WTC11 (cell line): ENCODE results near the gene THUMPD1. TPM values are rescaled to one million over a fixed set of nuclear protein-coding genes. Genes with fewer than 3 reads are reported as not detected.

ENCODE experiments used
- ATAC-seq: fragments of 200-7000 bp; cut with Tn5 transposase; 2 replicates; pipeline ENCODE4 v1.10.0; 2021; ENCODE audit warnings: mild to moderate bottlenecking, moderate library complexity
- CTCF ChIA-PET: fragments of 300-600 bp; sonication (Branson Sonifier 250); formaldehyde crosslinking; loops from one replicate; lab custom pipeline; 2021; ENCODE audit warnings: antibody characterized with exemption; lab: Charles Lee
- POLR2A ChIA-PET: fragments of 350-600 bp; sonication (Branson Sonifier 250); formaldehyde crosslinking; loops from one replicate; lab custom pipeline; 2021; ENCODE audit warnings: antibody characterized with exemption; lab: Charles Lee
- DNase-seq: peaks from one replicate; pipeline ENCODE4 v3.0.0; 2021; ENCODE audit warnings: low spot score
- H3K27ac Mint-ChIP-seq: 2 replicates; pipeline ENCODE4 v1.8.0; 2021; ENCODE audit warnings: mixed read lengths
- H3K27me3 Mint-ChIP-seq: 2 replicates; pipeline ENCODE4 v1.8.0; 2021; ENCODE audit warnings: low read depth, mild to moderate bottlenecking, moderate library complexity, mixed read lengths
- H3K36me3 Mint-ChIP-seq: 2 replicates; pipeline ENCODE4 v1.8.0; 2021; ENCODE audit warnings: mixed read lengths
- H3K4me1 Mint-ChIP-seq: 2 replicates; pipeline ENCODE4 v1.8.0; 2022; ENCODE audit warnings: mixed read lengths
- H3K4me3 Mint-ChIP-seq: 2 replicates; pipeline ENCODE4 v1.8.0; 2021; ENCODE audit warnings: mild to moderate bottlenecking, moderate library complexity, mixed read lengths
- H3K9me3 Mint-ChIP-seq: 2 replicates; pipeline ENCODE4 v1.8.0; 2021; ENCODE audit warnings: mixed read lengths
- CBFB ChIP-seq: sonication (generic); formaldehyde crosslinking; IDR thresholded peaks from 2 replicates; pipeline ENCODE4 v1.8.1; 2022; ENCODE audit warnings: mild to moderate bottlenecking, low read depth, missing genetic modification reagents
- ETV6 ChIP-seq: sonication (generic); formaldehyde crosslinking; IDR thresholded peaks from 2 replicates; pipeline ENCODE4 v1.8.1; 2022; ENCODE audit warnings: mild to moderate bottlenecking, missing genetic modification reagents
- FOXK1 ChIP-seq: sonication (generic); formaldehyde crosslinking; IDR thresholded peaks from 2 replicates; pipeline ENCODE4 v1.8.0; 2022; ENCODE audit warnings: mild to moderate bottlenecking, moderate library complexity, missing genetic modification reagents
- GABPB1 ChIP-seq: sonication (generic); formaldehyde crosslinking; IDR thresholded peaks from 2 replicates; pipeline ENCODE4 v1.8.1; 2023; ENCODE audit warnings: mild to moderate bottlenecking, missing genetic modification reagents
- MXD4 ChIP-seq: fragments of 250-450 bp; sonication (Bioruptor Pico); IDR thresholded peaks from 2 replicates; pipeline ENCODE4 v1.8.0; 2021; ENCODE audit warnings: mild to moderate bottlenecking, moderate library complexity, borderline replicate concordance
- RELA ChIP-seq: sonication (generic); formaldehyde crosslinking; IDR thresholded peaks from 2 replicates; pipeline ENCODE4 v1.8.1; 2022; ENCODE audit warnings: missing genetic modification reagents, mild to moderate bottlenecking, borderline replicate concordance
- RORB ChIP-seq: fragments of 250-450 bp; sonication (Bioruptor Pico); IDR thresholded peaks from 2 replicates; pipeline ENCODE4 v1.9.0; 2021; ENCODE audit warnings: mild to moderate bottlenecking
- TEAD4 ChIP-seq: sonication (generic); formaldehyde crosslinking; IDR thresholded peaks from 2 replicates; pipeline ENCODE4 v1.8.0; 2022; ENCODE audit warnings: mild to moderate bottlenecking, missing genetic modification reagents
- ZBTB21 ChIP-seq: sonication (generic); formaldehyde crosslinking; IDR thresholded peaks from 2 replicates; pipeline ENCODE4 v1.8.1; 2023; ENCODE audit warnings: mild to moderate bottlenecking, missing genetic modification reagents, borderline replicate concordance
- ZNF219 ChIP-seq: sonication (generic); formaldehyde crosslinking; IDR thresholded peaks from 2 replicates; pipeline ENCODE4 v1.8.0; 2023; ENCODE audit warnings: missing genetic modification reagents, mild to moderate bottlenecking, borderline replicate concordance
- total RNA-seq: library from RNA; stranded (reverse); gene quantifications from 3 replicates; pipeline ENCODE4 v1.2.3, GENCODE V29; 2021
- TF ChIP-seq, protein P1 (sequence below): sonication (generic); formaldehyde crosslinking; IDR thresholded peaks from 2 replicates; pipeline ENCODE4 v1.8.1; 2023; ENCODE audit warnings: mild to moderate bottlenecking, moderate library complexity, missing genetic modification reagents
- TF ChIP-seq, protein P2 (sequence below): sonication (generic); formaldehyde crosslinking; IDR thresholded peaks from 2 replicates; pipeline ENCODE4 v1.8.1; 2023; ENCODE audit warnings: mild to moderate bottlenecking, missing genetic modification reagents, moderate library complexity
- TF ChIP-seq, protein P3 (sequence below): sonication (generic); formaldehyde crosslinking; IDR thresholded peaks from 2 replicates; pipeline ENCODE4 v1.8.0; 2022; ENCODE audit warnings: mild to moderate bottlenecking, missing genetic modification reagents
- TF ChIP-seq, protein P4 (sequence below): fragments of 250-450 bp; sonication (Bioruptor Pico); IDR thresholded peaks from 2 replicates; pipeline ENCODE4 v1.9.0; 2021; ENCODE audit warnings: moderate library complexity, mild to moderate bottlenecking, inconsistent platforms, borderline replicate concordance
- TF ChIP-seq, protein P5 (sequence below): sonication (generic); formaldehyde crosslinking; IDR thresholded peaks from 2 replicates; pipeline ENCODE4 v1.8.0; 2022; ENCODE audit warnings: mild to moderate bottlenecking, missing genetic modification reagents
- TF ChIP-seq, protein P6 (sequence below): fragments of 250-450 bp; sonication (Bioruptor Pico); IDR thresholded peaks from 2 replicates; pipeline ENCODE4 v1.9.0; 2021; ENCODE audit warnings: mild to moderate bottlenecking
- TF ChIP-seq, protein P7 (sequence below): fragments of 250-450 bp; sonication (Bioruptor Pico); IDR thresholded peaks from 2 replicates; pipeline ENCODE4 v1.9.0; 2021; ENCODE audit warnings: mild to moderate bottlenecking, borderline replicate concordance
- TF ChIP-seq, protein P8 (sequence below): sonication (generic); formaldehyde crosslinking; IDR thresholded peaks from 2 replicates; pipeline ENCODE4 v1.8.1; 2022; ENCODE audit warnings: low read depth, missing genetic modification reagents, borderline replicate concordance

THUMPD1 gene
- total RNA-seq, 1 experiment from 2014 or later = 48.5 TPM

DNA sequence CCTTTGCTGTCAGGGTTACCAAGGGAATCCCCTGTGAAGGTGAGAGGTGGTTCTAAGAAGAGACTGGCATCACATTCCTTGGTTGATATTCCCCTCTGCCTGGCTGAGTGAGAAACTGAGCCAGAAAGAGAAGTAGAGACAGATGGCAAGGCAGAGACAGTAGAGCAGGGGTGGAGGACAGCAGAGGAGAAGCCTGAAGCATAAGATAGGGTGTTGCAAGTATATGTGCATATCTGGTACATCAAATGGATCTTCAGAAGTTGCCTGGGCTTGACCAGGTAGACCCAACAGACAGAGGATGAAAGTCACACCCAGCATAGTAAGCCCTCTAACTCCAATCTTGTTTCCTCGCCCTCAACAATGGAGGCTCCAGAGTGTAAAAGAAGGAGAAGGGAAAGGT, 7.9 kb upstream of the THUMPD1 start (continued):
- TF ChIP-seq, protein P1, sequence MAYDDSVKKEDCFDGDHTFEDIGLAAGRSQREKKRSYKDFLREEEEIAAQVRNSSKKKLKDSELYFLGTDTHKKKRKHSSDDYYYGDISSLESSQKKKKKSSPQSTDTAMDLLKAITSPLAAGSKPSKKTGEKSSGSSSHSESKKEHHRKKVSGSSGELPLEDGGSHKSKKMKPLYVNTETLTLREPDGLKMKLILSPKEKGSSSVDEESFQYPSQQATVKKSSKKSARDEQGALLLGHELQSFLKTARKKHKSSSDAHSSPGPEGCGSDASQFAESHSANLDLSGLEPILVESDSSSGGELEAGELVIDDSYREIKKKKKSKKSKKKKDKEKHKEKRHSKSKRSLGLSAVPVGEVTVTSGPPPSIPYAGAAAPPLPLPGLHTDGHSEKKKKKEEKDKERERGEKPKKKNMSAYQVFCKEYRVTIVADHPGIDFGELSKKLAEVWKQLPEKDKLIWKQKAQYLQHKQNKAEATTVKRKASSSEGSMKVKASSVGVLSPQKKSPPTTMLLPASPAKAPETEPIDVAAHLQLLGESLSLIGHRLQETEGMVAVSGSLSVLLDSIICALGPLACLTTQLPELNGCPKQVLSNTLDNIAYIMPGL (CRISPR knock-in tag) = no peak
- TF ChIP-seq TEAD4 (CRISPR knock-in tag) = no peak

DNA sequence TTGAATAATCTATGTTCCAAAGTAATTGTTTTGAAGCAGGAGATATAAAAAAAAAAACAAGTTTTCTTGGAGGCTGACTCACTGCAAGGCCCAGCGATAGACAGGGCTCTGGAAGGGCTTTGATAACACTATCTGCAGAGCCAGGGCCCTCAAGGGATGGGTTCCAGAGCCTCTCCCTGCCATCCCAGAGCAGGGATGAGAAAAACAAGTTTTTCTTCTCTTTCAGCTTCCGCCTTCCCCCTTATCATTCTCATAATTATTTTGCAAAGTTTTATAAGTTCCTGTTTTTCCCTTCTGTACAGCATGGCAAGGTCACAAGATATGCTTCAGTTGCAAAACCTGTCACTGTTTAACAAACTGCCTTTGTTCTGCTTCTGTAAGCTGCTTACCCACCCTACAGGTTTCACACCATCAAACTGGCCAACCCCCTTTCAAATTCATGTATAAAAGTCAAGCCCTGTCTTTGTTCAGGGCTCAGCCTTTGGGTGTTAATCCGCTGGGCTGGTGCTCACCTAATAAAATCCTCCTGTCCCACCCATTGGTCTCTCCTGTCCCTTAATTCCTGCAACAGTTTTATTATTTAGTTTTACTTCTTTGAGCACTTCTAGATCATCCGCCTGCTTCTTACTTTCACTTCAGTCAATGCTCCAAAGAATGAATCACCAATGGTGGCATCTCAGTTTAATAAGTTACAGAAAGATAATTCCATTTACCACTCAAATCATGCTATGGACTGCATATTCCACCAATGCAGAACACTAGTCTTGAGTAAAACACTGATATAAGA, 5.6 kb upstream of the THUMPD1 start:
- Mint-ChIP-seq H3K4me3 (no peak overlapping the region), H3K9me3 (peaks cover 49% of the 10 kb centered on the region), H3K27ac (no peak overlapping the region), H3K27me3 (peaks cover 3% of the 10 kb centered on the region), H3K36me3 (peaks cover 17% of the 10 kb centered on the region), H3K4me1 (no peaks in the 10 kb centered on the region)
- TF ChIP-seq FOXK1 (CRISPR knock-in tag) (no peak), MXD4 (no peak), CBFB (CRISPR knock-in tag) (no peak), ZBTB21 (CRISPR knock-in tag) (no peak), RORB (CRISPR knock-in tag) (no peak), GABPB1 (CRISPR knock-in tag) (no peak), RELA (CRISPR knock-in tag) (no peak), ETV6 (CRISPR knock-in tag) (no peak), ZNF219 (no peak)
- TF ChIP-seq, protein P2, sequence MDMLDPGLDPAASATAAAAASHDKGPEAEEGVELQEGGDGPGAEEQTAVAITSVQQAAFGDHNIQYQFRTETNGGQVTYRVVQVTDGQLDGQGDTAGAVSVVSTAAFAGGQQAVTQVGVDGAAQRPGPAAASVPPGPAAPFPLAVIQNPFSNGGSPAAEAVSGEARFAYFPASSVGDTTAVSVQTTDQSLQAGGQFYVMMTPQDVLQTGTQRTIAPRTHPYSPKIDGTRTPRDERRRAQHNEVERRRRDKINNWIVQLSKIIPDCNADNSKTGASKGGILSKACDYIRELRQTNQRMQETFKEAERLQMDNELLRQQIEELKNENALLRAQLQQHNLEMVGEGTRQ = no peak
- TF ChIP-seq, protein P3, sequence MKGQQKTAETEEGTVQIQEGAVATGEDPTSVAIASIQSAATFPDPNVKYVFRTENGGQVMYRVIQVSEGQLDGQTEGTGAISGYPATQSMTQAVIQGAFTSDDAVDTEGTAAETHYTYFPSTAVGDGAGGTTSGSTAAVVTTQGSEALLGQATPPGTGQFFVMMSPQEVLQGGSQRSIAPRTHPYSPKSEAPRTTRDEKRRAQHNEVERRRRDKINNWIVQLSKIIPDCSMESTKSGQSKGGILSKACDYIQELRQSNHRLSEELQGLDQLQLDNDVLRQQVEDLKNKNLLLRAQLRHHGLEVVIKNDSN (CRISPR knock-in tag) = no peak
- TF ChIP-seq, protein P4, sequence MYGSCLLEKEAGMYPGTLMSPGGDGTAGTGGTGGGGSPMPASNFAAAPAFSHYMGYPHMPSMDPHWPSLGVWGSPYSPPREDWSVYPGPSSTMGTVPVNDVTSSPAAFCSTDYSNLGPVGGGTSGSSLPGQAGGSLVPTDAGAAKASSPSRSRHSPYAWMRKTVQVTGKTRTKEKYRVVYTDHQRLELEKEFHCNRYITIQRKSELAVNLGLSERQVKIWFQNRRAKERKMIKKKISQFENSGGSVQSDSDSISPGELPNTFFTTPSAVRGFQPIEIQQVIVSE = no peak
- TF ChIP-seq, protein P5, sequence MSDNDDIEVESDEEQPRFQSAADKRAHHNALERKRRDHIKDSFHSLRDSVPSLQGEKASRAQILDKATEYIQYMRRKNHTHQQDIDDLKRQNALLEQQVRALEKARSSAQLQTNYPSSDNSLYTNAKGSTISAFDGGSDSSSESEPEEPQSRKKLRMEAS (CRISPR knock-in tag) = no peak
- TF ChIP-seq, protein P6, sequence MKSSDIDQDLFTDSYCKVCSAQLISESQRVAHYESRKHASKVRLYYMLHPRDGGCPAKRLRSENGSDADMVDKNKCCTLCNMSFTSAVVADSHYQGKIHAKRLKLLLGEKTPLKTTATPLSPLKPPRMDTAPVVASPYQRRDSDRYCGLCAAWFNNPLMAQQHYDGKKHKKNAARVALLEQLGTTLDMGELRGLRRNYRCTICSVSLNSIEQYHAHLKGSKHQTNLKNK (CRISPR knock-in tag) = no peak
- TF ChIP-seq, protein P7, sequence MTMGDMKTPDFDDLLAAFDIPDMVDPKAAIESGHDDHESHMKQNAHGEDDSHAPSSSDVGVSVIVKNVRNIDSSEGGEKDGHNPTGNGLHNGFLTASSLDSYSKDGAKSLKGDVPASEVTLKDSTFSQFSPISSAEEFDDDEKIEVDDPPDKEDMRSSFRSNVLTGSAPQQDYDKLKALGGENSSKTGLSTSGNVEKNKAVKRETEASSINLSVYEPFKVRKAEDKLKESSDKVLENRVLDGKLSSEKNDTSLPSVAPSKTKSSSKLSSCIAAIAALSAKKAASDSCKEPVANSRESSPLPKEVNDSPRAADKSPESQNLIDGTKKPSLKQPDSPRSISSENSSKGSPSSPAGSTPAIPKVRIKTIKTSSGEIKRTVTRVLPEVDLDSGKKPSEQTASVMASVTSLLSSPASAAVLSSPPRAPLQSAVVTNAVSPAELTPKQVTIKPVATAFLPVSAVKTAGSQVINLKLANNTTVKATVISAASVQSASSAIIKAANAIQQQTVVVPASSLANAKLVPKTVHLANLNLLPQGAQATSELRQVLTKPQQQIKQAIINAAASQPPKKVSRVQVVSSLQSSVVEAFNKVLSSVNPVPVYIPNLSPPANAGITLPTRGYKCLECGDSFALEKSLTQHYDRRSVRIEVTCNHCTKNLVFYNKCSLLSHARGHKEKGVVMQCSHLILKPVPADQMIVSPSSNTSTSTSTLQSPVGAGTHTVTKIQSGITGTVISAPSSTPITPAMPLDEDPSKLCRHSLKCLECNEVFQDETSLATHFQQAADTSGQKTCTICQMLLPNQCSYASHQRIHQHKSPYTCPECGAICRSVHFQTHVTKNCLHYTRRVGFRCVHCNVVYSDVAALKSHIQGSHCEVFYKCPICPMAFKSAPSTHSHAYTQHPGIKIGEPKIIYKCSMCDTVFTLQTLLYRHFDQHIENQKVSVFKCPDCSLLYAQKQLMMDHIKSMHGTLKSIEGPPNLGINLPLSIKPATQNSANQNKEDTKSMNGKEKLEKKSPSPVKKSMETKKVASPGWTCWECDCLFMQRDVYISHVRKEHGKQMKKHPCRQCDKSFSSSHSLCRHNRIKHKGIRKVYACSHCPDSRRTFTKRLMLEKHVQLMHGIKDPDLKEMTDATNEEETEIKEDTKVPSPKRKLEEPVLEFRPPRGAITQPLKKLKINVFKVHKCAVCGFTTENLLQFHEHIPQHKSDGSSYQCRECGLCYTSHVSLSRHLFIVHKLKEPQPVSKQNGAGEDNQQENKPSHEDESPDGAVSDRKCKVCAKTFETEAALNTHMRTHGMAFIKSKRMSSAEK = no peak
- TF ChIP-seq, protein P8, sequence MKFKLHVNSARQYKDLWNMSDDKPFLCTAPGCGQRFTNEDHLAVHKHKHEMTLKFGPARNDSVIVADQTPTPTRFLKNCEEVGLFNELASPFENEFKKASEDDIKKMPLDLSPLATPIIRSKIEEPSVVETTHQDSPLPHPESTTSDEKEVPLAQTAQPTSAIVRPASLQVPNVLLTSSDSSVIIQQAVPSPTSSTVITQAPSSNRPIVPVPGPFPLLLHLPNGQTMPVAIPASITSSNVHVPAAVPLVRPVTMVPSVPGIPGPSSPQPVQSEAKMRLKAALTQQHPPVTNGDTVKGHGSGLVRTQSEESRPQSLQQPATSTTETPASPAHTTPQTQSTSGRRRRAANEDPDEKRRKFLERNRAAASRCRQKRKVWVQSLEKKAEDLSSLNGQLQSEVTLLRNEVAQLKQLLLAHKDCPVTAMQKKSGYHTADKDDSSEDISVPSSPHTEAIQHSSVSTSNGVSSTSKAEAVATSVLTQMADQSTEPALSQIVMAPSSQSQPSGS (CRISPR knock-in tag) = no peak
- DNase-seq = no peak
- no peak for ATAC-seq
- ChIA-PET POLR2A (no interaction called here), CTCF (no interaction called here)
